Endodermal cell (in vitro differentiated cells): ENCODE data around the gene MRPL30. TPM values are rescaled to one million over a fixed set of nuclear protein-coding genes. Genes with fewer than 3 reads are reported as not detected.
A peak's percentile ranks its signal among the peaks of the same experiment; 100 is the strongest.

Experiments
- DNase-seq: peaks from one replicate; pipeline ENCODE4 v3.0.0-alpha.2; 2017
- H3K27ac ChIP-seq: 2 replicates; pipeline ENCODE4 v1.5.1; 2013; ENCODE audit warnings: mild to moderate bottlenecking, low read depth, low read length, moderate library complexity
- H3K27me3 ChIP-seq: 2 replicates; pipeline ENCODE4 v1.6.1; 2013; ENCODE audit warnings: mild to moderate bottlenecking, low read length, moderate library complexity; ENCODE audit not compliant: insufficient read depth, control insufficient read depth, poor library complexity, severe bottlenecking
- H3K36me3 ChIP-seq: 2 replicates; pipeline ENCODE4 v1.7.0; 2013; ENCODE audit warnings: mild to moderate bottlenecking, low read length, moderate library complexity; ENCODE audit not compliant: control insufficient read depth, insufficient read depth
- H3K4me1 ChIP-seq: one replicate; pipeline ENCODE4 v1.7.0; 2013; ENCODE audit warnings: low read length; ENCODE audit not compliant: control insufficient read depth, insufficient read depth
- H3K4me3 ChIP-seq: 2 replicates; pipeline ENCODE4 v1.5.1; 2013; ENCODE audit warnings: mild to moderate bottlenecking, low read length, moderate library complexity
- H3K9ac ChIP-seq: 2 replicates; pipeline ENCODE4 v1.6.1; 2013; ENCODE audit warnings: mild to moderate bottlenecking, low read length, moderate library complexity; ENCODE audit not compliant: poor library complexity, severe bottlenecking; ENCODE audit errors: extremely low read depth
- H3K9me3 ChIP-seq: 2 replicates; pipeline ENCODE4 v1.6.1; 2013; ENCODE audit warnings: mild to moderate bottlenecking, low read length, moderate library complexity; ENCODE audit not compliant: control insufficient read depth
- H3K27ac Mint-ChIP-seq: 2 replicates; pipeline ENCODE4 v1.8.0; 2020; ENCODE audit warnings: mixed read lengths
- H3K27me3 Mint-ChIP-seq: 2 replicates; pipeline ENCODE4 v1.8.0; 2021; ENCODE audit warnings: mild to moderate bottlenecking, mixed read lengths; ENCODE audit not compliant: insufficient read depth
- H3K36me3 Mint-ChIP-seq: 2 replicates; pipeline ENCODE4 v1.8.0; 2020; ENCODE audit warnings: low read depth, mixed read lengths
- H3K4me1 Mint-ChIP-seq: 2 replicates; pipeline ENCODE4 v1.8.0; 2020; ENCODE audit warnings: mixed read lengths
- H3K4me3 Mint-ChIP-seq: 2 replicates; pipeline ENCODE4 v1.8.0; 2020; ENCODE audit warnings: mild to moderate bottlenecking, moderate library complexity, mixed read lengths
- H3K9me3 Mint-ChIP-seq: 2 replicates; pipeline ENCODE4 v1.8.0; 2020; ENCODE audit warnings: mild to moderate bottlenecking, mixed read lengths
- WGBS, 2 experiments: methylation state at CpG; one replicate each; pipeline versions ENCODE4 v1.1.5 to v1.1.7; 2013; ENCODE audit warnings: missing lambda C conversion rate in 2 of 2, mixed read lengths in 1 of 2; ENCODE audit not compliant: insufficient coverage in 1 of 2, insufficient read length in 1 of 2; 5-methylcytosine and 5-hydroxymethylcytosine counted together
- total RNA-seq, 2 donors: library from RNA; stranded (reverse); fragmentation: NEBNext Ultra II Directional in 1 of 2; extraction: Animal tissue kit (Norgen Biotek cat#: 25700) in 1 of 2; gene quantifications; 2 replicates in 1 of 2; 3 replicates in 1 of 2; pipeline ENCODE4 v1.2.1, GENCODE V29; 2021
- TF ChIP-seq, protein P1 (sequence below): fragments of 200-600 bp; sonication (generic); conservative IDR thresholded peaks from 2 replicates; pipeline ENCODE4 v1.5.0; 2021; ENCODE audit warnings: antibody characterized with exemption, mild to moderate bottlenecking

MRPL30 gene
- total RNA-seq, 2 donors from 2014 or later = 39.8 to 46.1 TPM

DNA sequence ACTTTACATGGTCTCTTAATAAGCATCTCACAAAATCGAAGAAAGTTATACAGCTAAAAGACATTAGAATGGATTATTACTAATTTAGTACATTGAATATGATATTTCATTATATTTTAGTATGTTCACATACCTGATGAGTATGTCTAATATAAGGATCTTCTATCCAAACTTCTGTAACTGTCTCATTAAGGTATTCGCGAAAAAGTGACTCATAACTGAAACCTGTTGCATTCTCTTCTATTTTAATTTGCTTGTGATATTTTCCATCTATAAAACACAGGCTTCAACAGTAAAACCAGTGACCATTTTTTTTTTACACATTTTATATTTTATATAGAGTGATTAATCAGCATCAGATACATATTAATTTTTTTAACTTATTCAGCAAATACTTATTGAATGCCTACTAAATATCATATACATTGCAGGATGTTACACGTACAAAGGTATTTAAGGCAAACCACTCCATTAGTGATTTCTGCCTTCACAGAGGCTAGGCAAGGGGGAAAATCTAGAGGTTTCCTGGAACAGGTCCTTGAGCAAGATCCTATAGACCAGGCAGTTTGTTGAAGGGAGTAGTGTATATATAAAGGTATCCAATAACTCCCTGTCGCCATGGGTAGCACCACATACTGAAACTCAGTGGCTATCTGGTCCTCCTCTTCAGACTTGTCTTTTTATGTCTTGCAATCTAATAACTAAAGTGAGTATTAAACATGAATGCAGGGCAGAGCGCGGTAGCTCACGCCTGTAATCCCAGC, 9.4 kb upstream of the MRPL30 start:
- H3K36me3 ChIP-seq = peaks cover 61% of the 10 kb centered on the region
- no peak overlapping the region for H3K4me3 ChIP-seq
- H3K9ac ChIP-seq = no peak overlapping the region
- no peaks in the 10 kb centered on the region for H3K9me3 Mint-ChIP-seq
- 94% methylated on average over 7 of the region's 8 CpGs; no CpG with 5 or more reads in 1 of the 2 experiments for WGBS, 2 experiments
- H3K27me3 Mint-ChIP-seq = no peaks in the 10 kb centered on the region
- H3K27ac Mint-ChIP-seq = no peak overlapping the region
- no peak for DNase-seq
- H3K4me1 ChIP-seq = no peaks in the 10 kb centered on the region
- no peak overlapping the region for H3K4me3 Mint-ChIP-seq
- TF ChIP-seq, protein P1, sequence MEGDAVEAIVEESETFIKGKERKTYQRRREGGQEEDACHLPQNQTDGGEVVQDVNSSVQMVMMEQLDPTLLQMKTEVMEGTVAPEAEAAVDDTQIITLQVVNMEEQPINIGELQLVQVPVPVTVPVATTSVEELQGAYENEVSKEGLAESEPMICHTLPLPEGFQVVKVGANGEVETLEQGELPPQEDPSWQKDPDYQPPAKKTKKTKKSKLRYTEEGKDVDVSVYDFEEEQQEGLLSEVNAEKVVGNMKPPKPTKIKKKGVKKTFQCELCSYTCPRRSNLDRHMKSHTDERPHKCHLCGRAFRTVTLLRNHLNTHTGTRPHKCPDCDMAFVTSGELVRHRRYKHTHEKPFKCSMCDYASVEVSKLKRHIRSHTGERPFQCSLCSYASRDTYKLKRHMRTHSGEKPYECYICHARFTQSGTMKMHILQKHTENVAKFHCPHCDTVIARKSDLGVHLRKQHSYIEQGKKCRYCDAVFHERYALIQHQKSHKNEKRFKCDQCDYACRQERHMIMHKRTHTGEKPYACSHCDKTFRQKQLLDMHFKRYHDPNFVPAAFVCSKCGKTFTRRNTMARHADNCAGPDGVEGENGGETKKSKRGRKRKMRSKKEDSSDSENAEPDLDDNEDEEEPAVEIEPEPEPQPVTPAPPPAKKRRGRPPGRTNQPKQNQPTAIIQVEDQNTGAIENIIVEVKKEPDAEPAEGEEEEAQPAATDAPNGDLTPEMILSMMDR = no peak
- no peak overlapping the region for H3K27ac ChIP-seq
- H3K4me1 Mint-ChIP-seq = no peaks in the 10 kb centered on the region
- H3K27me3 ChIP-seq = no peaks in the 10 kb centered on the region
- H3K9me3 ChIP-seq = no peaks in the 10 kb centered on the region
- peaks cover 34% of the 10 kb centered on the region for H3K36me3 Mint-ChIP-seq

- TF ChIP-seq, protein P1 = no peak
- H3K27ac ChIP-seq = peak overlapping the region; percentile 50
- H3K9me3 Mint-ChIP-seq = no peaks in the 10 kb centered on the region
- peak overlapping the region; percentile 98 for H3K27ac Mint-ChIP-seq
- peak overlapping the region; percentile 86 for H3K4me3 Mint-ChIP-seq
- H3K27me3 ChIP-seq = no peaks in the 10 kb centered on the region
- peaks cover 10% of the 10 kb centered on the region for H3K36me3 Mint-ChIP-seq
- H3K4me1 ChIP-seq = no peaks in the 10 kb centered on the region
- no peaks in the 10 kb centered on the region for H3K9me3 ChIP-seq
- H3K27me3 Mint-ChIP-seq = no peaks in the 10 kb centered on the region
- peaks cover 10% of the 10 kb centered on the region for H3K4me1 Mint-ChIP-seq
- H3K9ac ChIP-seq = peak overlapping the region; percentile 78
- WGBS, 2 experiments = 0 to 3% methylated on average over 2 to 4 of the region's 4 CpGs
- no peak for DNase-seq
- peak overlapping the region; percentile 97 for H3K4me3 ChIP-seq
- peaks cover 15% of the 10 kb centered on the region for H3K36me3 ChIP-seq
Observed at GRCh38 chr2:99181624-99182000, 628 bp downstream of the MRPL30 start.

- no peak for DNase-seq
- H3K27me3 Mint-ChIP-seq = no peaks in the 10 kb centered on the region
- no peak overlapping the region for H3K27ac Mint-ChIP-seq
Observed at GRCh38 chr2:99183025-99183424, 2.0 kb downstream of the MRPL30 start.

More at GRCh38 chr2:99183025-99183424, 2.0 kb downstream of the MRPL30 start:
- Histone ChIP-seq H3K27me3 (no peaks in the 10 kb centered on the region), H3K4me3 (peak overlapping the region; percentile 59), H3K9ac (no peak overlapping the region), H3K4me1 (no peaks in the 10 kb centered on the region), H3K9me3 (no peaks in the 10 kb centered on the region), H3K36me3 (peaks cover 22% of the 10 kb centered on the region), H3K27ac (no peak overlapping the region)
- Mint-ChIP-seq H3K9me3 (no peaks in the 10 kb centered on the region), H3K36me3 (peaks cover 16% of the 10 kb centered on the region), H3K4me3 (no peak overlapping the region), H3K4me1 (peaks cover 10% of the 10 kb centered on the region)
- TF ChIP-seq, protein P1 = no peak
- 73 to 97% methylated on average over 2 to 3 of the region's 3 CpGs for WGBS, 2 experiments
